Activated T-helper 1 cell treated with anti-CD3 and anti-CD28 coated beads, Interleukin-2, amount 50 U/mL, for 16 hours (primary cell): ENCODE data around the gene ST3GAL3.
"Not testable (repeated sequence)": the region's sequence is repeated elsewhere in the genome, so short reads cannot be mapped to it uniquely, and the experiment has no call there.

Experiments
- DNase-seq, 2 donors: peaks; one replicate each; pipeline ENCODE4 v3.0.0-alpha.2; 2020; ENCODE audit warnings: low read depth in 1 of 2, low spot score in 1 of 2

The ST3GAL3 gene

GRCh38 chr1:43753422-43753821, 46.1 kb downstream of the ST3GAL3 start:
- no peak for DNase-seq

GRCh38 chr1:43754892-43755291, 47.6 kb downstream of the ST3GAL3 start:
- no peak for DNase-seq

GRCh38 chr1:43757343-43758053, 50.2 kb downstream of the ST3GAL3 start:
- no peak for DNase-seq

- no peak for DNase-seq
Measured at GRCh38 chr1:43760745-43761317, 53.5 kb downstream of the ST3GAL3 start.

GRCh38 chr1:43763497-43763973, 56.2 kb downstream of the ST3GAL3 start:
- DNase-seq = no peak

- no peak for DNase-seq
Measured at GRCh38 chr1:43764581-43764980, 57.2 kb downstream of the ST3GAL3 start.

GRCh38 chr1:43766086-43766784, 58.9 kb downstream of the ST3GAL3 start:
- DNase-seq = no peak

GRCh38 chr1:43766818-43767525, 59.6 kb downstream of the ST3GAL3 start:
- no peak for DNase-seq

- no peak for DNase-seq
Measured at GRCh38 chr1:43768168-43768567, 60.8 kb downstream of the ST3GAL3 start.

- no peak for DNase-seq
Measured at GRCh38 chr1:43769350-43769908, 62.1 kb downstream of the ST3GAL3 start.

- no peak for DNase-seq
Measured at GRCh38 chr1:43770111-43770510, 62.8 kb downstream of the ST3GAL3 start.

GRCh38 chr1:43772978-43773377, 65.6 kb downstream of the ST3GAL3 start:
- no peak for DNase-seq

GRCh38 chr1:43773821-43774220, 66.5 kb downstream of the ST3GAL3 start:
- DNase-seq = no peak

- no peak for DNase-seq
Measured at GRCh38 chr1:43774359-43774758, 67.0 kb downstream of the ST3GAL3 start.

GRCh38 chr1:43776043-43776761, 68.9 kb downstream of the ST3GAL3 start:
- DNase-seq = no peak

GRCh38 chr1:43777916-43778315, 70.6 kb downstream of the ST3GAL3 start:
- DNase-seq = not testable (repeated sequence)

GRCh38 chr1:43779266-43779665, 71.9 kb downstream of the ST3GAL3 start:
- DNase-seq = no peak

- no peak for DNase-seq
Measured at GRCh38 chr1:43779805-43780403, 72.6 kb downstream of the ST3GAL3 start.

GRCh38 chr1:43781574-43781973, 74.2 kb downstream of the ST3GAL3 start:
- DNase-seq = no peak

- DNase-seq = no peak
Measured at GRCh38 chr1:43783096-43783670, 75.8 kb downstream of the ST3GAL3 start.
